Retinal pigment epithelial cell (primary cell): ENCODE results near the gene ADAMTS2.

Experiments used
- DNase-seq: peaks from one replicate; pipeline ENCODE4 v3.0.0-alpha.2; 2010; ENCODE audit warnings: low read depth
- H3K4me3 ChIP-seq: 2 replicates; pipeline ENCODE4 v1.5.1; 2011; ENCODE audit warnings: mild to moderate bottlenecking, low read length, control low read depth, moderate library complexity
- TF ChIP-seq, protein P1 (sequence below): conservative IDR thresholded peaks from 2 replicates; pipeline ENCODE4 v1.5.1; 2011; ENCODE audit warnings: low read depth, low read length, control low read depth, inconsistent platforms

Gene ADAMTS2

DNA sequence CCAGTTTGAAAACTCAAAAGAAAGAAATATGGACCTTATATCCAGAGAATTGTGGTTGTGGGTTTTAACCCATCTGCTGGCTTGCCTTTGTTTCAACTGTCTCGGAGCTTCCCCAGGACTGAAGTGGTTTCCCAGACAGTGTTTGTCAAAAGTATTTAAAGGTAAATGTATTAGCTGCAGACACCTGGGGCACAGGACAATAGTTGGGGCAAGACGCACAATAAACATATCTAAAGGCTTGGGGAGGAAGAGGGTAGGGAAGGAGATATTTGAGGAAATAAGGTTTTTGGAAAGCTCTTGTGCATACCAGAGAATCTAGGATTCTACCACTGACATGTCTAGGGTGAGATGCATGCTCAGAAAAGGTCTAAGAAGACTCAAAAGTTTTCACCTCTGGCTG is 99.0 kb downstream of the ADAMTS2 start:
- TF ChIP-seq, protein P1, sequence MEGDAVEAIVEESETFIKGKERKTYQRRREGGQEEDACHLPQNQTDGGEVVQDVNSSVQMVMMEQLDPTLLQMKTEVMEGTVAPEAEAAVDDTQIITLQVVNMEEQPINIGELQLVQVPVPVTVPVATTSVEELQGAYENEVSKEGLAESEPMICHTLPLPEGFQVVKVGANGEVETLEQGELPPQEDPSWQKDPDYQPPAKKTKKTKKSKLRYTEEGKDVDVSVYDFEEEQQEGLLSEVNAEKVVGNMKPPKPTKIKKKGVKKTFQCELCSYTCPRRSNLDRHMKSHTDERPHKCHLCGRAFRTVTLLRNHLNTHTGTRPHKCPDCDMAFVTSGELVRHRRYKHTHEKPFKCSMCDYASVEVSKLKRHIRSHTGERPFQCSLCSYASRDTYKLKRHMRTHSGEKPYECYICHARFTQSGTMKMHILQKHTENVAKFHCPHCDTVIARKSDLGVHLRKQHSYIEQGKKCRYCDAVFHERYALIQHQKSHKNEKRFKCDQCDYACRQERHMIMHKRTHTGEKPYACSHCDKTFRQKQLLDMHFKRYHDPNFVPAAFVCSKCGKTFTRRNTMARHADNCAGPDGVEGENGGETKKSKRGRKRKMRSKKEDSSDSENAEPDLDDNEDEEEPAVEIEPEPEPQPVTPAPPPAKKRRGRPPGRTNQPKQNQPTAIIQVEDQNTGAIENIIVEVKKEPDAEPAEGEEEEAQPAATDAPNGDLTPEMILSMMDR, result no peak
- DNase-seq, result no peak
- H3K4me3 ChIP-seq, result no peak overlapping the region

DNA sequence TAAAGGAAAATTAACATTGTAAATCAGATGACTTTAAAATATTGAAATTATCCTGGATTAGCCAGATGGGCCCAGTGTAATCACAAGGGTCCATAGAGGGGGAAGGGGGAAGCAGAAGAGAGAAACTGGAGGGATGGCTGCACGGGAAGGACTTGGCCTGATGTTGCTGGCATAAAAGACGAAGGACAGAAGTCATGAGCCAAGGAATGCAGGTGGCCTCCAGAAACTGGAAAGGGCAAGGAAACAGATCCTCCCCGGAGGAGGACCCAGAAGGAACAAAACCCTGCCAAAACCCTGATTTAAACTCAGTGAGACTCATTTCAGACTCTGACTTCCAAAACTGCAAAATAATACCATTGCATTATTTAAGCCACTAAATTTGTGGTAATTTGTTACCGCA is 100.2 kb downstream of the ADAMTS2 start:
- DNase-seq, result no peak
- TF ChIP-seq, protein P1, result no peak
- H3K4me3 ChIP-seq, result no peak overlapping the region

DNA sequence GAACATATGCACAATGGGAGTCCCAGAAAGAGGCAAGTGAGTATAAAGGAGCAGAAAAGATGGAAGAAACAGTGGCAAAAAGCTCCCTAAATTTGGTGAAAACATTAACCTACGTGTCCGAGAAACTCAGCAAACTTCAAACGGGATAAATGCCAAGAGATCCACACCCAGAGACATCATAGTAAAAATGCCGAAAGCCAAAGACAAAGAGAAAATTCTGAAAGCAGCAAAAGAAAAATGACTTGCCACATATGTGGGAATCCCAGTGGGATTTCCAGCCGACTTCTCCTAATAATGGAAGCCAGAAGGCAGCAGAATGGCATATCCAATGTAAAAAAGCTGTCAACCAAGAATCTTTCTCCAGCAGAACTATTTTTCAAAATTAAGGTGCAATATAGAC is 101.2 kb downstream of the ADAMTS2 start:
- H3K4me3 ChIP-seq, result no peak overlapping the region
- TF ChIP-seq, protein P1, result no peak
- DNase-seq, result no peak

DNA sequence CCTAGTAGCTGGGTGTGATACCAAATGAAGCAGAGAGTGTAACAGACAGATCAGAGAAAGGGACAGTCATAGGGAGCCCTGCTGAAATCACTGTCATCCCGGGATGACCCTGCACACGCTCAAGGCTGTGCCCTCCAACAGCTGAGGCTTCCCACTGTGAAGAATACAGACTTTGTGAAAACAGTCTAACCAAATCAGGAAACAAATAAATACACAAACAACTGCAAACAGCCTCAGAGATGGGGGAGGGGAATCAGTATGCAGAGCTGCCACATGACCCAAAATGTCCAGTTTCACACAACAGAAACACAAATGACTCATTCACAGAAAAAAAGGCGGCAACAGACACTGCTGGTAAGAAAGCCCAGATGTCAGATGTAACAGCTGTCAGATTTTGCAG is 101.9 kb downstream of the ADAMTS2 start:
- TF ChIP-seq, protein P1, result no peak
- no peak overlapping the region for H3K4me3 ChIP-seq
- DNase-seq, result no peak

DNA sequence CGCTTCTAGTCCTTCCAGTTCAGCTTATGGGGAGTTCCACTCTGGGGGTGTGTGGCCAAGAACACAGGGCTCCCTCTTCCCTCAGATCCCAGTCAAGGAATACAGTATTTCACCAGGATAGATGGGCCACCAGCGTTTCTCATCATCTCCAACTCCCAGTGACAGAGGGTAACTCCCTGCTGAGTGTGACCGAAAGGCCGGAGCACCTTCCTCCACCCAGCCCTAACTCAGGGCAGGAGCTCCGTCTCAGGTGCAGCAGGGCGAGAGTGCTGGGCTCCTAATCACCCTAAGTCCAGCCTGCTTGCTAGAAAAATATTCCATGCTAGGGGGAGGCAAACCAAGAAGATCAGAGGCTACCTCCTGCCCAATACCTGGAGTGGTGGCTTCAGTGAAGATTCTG is 102.6 kb downstream of the ADAMTS2 start:
- TF ChIP-seq, protein P1, result no peak
- no peak overlapping the region for H3K4me3 ChIP-seq
- no peak for DNase-seq

DNA sequence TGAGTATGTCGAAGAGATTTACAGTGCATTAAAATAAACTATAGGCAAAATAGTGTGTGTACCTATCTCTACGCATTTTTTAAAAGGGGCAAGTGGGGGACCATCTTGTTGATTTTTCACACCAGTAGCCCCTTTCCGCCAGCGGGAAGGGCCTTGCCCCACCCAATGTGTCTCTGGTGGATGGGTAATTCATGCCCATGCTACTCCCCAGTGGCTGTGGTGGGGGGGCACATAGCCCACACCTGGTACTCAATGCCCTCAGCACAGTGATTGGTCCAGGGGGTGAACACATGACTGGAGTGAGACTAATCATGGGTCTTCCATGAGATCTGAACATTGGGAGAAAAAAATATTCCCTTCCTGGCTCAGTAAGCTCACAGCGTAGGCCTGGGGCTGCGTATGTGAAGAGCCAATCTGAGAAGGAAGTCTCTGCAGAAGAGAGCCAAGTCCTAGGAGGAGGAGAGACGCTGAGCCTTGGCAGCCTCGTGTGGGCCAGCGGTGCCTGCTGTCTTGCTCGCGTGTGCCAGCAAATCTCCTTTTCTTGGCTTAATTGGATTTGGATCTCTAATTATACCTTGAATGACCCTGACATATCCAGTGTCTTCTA is 103.4 kb downstream of the ADAMTS2 start:
- H3K4me3 ChIP-seq, result no peak overlapping the region
- DNase-seq, result no peak
- TF ChIP-seq, protein P1, result no peak

DNA sequence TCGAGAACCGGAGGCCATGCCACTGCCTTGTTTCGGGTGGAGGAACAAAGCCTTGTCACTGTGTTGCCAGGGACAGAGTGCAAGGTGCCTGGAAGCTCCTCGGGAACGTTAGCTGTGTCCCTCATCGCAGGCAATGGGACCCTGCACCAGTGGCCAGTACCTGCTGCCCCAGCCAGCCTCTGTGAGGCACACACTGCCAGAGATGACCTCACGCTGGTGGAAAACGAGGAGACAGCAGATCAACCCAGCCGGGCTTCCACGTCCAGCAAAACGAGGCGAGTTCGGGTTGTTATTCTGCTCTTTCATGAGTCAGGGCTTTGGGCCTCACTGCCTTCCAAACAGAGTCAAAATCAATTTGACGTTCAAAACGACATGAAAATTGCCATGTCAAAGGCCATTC is 104.1 kb downstream of the ADAMTS2 start:
- no peak overlapping the region for H3K4me3 ChIP-seq
- DNase-seq, result no peak
- TF ChIP-seq, protein P1, result no peak
